Measurements from ENCODE around the gene OR5H2.
"Not testable (repeated sequence)": the region's sequence is repeated elsewhere in the genome, so short reads cannot be mapped to it uniquely, and the experiment has no call there.

Gene OR5H2

DNA sequence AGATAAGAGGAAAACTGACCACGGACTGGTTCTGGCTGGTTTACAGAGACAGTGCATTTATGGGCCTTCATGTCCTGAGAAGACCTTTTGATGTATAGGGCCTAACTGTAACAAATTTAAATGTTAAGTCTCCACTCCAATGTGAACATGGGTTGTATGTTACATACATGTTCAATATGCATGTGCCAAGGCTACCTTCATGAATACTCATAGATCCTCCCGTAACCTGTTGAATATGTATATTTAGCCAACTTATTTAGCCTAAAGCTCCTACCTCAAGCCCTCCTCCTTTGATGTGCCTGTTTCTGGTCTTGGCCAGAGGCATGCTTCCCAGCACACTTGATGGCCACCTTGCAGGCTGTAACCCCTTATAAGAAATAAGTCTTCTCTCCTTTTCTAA lies at the start of gene OR5H2:
Gene OR5H2 (plus strand): TSS at position 301 of the 400 bp plus-strand sequence. CDS start 398 bp downstream, outside the sequence.
- no peak for DNase-seq (ENCODE audit: low spot score)

DNA sequence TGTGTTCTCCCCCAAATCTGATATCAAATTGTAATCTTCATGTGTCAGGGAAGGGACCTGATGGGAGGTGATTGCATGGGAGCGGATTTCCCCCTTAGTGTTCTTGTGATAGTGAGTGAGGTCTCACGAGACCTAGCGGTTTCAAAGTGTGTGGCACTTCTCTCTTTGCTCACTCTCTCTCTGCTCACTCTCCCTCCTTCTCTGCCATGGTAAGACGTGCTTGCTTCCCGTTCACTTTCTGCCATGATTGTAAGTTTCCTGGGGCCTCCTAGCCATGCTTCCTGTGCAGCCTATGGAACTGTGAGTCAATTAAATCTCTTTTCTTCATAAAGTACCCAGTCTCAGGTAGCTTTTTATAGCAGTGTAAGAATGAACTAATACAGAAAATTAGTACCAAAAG lies 48.8 kb upstream of the OR5H2 start:
- no peak for DNase-seq (ENCODE audit: low spot score)

DNA sequence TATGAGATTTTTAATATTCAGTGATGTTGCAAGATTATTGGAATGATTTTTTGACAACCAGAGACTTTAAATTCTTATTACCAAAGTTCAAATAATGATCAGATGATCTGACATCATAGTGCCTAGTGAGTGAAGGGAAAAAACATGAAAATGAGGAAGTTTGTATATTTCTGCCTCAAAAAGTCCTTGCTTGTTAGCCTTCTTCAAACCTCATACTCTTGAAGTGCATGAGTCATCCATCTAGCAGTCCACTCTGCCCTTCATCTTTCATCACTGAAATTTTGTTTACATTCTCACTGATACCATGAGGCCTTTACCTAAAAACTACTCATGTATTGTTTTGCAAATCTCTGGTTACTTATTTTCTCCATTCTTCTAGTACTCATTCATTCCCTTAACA lies 42.2 kb upstream of the OR5H2 start:
- DNase-seq (ENCODE audit: low spot score) = no peak

DNA sequence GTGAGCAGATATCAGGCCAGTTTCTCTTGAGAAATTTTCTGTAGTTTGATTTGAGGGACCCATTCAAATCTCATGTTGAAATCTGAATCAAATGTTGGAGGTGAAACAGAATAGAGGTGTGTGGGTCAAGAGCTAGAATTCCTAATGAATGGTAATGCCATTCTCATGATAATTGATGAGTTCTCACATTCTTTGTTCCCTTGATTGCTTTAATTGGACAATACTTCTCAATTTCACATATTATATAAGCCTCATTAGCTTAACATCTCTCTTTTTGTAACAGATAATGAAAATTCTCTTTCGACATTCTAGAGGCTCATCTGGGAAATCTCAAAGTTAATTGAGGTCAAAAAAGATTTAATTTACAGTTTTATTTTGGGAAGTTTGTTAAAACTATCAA lies 40.1 kb upstream of the OR5H2 start:
- no peak for DNase-seq (ENCODE audit: low spot score)

DNA sequence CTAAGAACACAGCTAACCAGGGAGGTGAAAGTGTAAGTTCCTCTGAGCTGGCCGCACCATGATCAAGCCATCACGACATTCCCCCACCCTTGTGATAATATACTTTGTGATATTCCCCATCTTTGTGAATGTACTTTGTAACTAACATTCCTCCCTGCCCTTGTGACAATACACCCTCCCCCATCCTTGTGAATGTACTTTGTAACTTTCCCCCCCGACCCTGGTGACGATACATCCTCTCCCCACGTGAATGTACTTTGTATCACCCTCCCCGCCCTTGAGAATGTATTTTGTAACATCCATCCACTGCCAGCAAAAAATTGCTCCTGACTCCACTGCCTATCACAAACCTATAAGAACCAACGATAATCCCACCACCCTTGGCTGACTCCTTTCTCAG lies 38.5 kb upstream of the OR5H2 start:
- no peak for DNase-seq (ENCODE audit: low spot score)

DNA sequence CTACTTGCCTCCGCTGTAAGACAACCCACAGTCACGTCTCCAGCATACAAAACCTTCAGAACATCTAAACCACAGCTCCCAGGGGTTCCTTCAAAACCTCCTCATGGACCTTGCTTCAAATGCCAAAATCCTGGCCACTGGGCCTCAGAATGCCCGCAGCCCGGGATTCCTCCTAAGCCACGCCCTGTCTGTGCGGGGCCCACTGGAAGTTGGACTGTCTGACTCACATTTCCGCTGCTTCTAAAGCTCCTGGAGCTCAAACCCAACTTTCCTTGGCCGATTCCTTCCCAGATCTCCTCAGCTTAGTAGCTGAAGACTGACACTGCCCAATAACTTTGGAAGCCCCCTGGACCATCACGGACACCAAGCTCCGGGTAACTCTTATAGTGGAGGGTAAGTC lies 36.2 kb upstream of the OR5H2 start:
- DNase-seq (ENCODE audit: low spot score) = no peak

DNA sequence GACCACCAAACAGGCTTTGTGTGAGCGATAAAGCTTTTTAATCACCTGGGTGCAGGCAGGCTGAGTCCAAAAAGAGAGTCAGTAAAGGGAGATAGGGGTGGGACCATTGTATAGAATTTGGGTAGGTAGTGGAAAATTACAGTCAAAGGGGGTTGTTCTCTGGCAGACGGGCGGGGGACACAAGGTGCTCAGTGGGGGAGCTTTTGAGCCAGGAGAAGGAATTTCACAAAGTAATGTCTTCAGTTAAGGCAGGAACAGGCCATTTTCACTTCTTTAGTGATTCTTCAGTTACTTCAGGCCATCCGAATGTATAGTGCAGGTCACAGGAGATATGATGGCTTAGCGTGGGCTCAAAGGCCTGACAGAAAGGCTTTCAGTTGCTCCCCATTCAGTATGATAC lies 26.3 kb upstream of the OR5H2 start:
- not testable (repeated sequence) for DNase-seq (ENCODE audit: low spot score)

DNA sequence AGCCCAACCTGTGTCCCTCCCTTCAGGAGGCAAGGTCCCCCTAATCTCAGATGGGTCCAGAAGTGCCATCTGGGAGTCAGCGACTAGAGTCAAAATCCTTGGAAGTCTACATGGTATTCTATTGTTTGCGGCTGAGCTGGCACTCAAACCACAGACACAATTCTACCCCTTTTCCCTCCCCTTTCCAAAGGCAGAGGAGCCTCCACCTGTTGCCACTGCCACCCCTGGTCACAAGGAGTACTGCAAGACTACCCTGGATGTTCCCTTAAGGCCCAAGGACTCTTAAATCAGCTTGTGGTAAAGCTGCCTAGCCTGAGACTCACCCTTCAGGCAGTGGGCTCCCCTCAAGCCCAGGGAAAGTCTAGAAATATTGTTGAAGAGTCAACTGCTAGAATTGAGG lies 22.6 kb upstream of the OR5H2 start:
- no peak for DNase-seq (ENCODE audit: low spot score)

DNA sequence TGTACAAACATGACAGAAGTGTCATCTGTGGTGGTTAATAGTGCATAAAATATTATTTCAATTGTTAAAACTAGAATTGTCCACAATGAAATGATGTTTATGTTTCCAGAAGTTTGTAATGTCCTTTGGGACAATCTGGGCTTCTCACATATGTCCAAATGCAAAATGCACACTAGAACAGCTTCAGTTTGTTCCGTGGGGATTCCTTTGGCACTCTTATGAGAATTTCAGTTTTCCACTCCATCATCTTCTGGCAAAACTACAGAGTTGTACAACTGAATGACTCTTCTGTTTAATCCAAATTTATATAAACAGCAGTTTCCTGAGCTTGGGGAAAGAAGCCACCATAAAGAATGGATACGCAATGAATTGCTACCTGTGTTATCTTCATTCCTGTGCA lies 20.3 kb upstream of the OR5H2 start:
- no peak for DNase-seq (ENCODE audit: low spot score)

DNA sequence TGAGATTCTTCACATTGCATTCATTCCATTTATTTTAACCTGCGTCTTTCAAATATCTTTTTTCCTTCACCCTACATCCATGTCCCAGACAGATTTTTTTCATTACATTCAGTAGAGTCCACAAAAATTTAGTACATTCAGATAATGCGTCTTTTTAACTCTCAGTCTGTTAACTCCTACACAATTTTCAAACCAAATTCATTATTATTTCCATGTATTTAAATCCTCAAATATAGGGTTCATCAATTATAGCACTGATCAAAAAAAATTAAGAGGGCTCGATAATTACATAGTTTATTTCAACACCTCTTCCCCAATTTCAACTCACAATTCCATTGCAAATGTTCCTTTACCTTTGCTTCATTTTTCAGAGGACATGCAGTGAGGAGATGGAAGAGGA lies 18.4 kb upstream of the OR5H2 start, which contains the start of gene OR5H6:
Gene OR5H6 (plus strand): TSS at position 301 of the 400 bp plus-strand sequence. CDS start 89 bp downstream, at position 390.
- DNase-seq (ENCODE audit: low spot score) = no peak

DNA sequence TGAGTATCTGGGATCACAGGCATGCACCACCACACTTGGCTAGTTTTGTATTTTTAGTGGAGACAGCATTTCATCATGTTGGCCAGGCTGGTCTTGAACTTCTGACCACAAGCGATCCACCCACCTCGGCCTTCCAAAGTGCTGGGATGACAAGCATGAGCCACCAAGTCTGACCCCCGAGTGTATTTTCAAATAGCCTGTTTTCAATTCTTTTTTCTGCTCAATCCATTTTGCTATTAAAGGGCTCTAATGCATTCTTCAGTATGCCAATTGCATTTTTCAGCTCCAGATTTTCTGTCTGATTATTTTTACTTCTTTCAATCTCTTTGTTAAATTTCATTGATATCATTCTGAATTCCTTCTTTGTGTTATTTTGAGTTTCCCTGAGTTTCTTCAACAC lies 12.5 kb upstream of the OR5H2 start:
- DNase-seq (ENCODE audit: low spot score) = no peak

DNA sequence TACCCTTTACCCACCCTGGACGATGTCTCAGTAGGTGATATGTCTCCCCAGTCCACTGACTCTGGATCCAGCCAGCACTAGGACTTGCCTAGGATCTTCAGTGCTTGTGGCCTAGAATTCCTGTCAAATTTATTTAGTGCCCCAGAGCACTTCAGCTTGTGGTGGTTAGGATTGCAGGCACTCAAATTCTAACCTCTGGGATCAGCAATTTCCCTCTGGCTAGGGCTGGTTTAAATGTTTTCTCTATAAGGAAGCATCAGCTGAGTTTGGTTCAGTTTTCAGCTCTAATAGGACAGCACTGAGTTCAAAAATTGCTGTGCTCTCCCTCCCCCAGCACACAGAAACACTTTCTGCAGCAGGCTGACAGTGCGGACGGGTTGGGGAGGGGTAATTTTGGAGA lies 10.2 kb upstream of the OR5H2 start:
- no peak for DNase-seq (ENCODE audit: low spot score)

DNA sequence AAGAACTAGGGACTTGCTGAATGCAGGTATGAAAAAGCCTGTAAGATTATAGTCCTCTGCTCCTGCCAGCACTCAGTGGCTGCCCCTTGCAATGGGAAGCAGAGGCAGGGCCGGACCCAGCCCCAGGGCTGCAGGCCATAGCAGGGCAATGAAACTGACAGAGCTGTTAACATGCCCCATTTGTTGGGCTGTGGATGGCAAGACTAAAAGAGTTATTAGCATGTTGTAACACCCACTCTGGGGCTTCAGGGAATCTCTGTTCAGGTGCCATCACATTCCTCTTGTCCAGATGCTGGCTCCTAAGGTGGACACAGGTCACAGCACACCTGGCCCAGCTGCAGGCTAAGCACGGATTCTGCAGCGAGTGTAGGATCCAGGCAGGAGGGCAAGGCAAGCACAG lies 7.4 kb upstream of the OR5H2 start:
- DNase-seq (ENCODE audit: low spot score) = no peak

DNA sequence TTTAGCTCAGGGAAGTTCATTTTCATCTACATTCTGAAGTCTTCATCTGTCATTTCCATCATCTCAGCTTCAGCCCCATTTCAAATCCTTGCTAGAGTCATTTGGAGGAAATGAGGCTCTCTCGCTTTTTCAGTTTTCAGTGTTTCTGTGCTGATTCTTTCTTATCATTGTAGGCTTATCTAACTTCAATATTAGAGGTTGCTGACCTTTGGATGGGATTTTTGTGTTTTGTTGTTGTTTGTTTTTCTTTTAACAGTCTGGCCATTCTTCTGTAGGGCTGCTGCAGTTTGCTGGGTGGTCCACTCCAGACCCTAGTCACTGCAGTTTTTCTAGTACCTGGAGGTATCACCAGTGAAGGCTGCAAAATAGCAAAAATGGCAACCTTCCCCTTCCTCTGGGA lies 8.6 kb downstream of the OR5H2 start:
- DNase-seq (ENCODE audit: low spot score) = no peak

DNA sequence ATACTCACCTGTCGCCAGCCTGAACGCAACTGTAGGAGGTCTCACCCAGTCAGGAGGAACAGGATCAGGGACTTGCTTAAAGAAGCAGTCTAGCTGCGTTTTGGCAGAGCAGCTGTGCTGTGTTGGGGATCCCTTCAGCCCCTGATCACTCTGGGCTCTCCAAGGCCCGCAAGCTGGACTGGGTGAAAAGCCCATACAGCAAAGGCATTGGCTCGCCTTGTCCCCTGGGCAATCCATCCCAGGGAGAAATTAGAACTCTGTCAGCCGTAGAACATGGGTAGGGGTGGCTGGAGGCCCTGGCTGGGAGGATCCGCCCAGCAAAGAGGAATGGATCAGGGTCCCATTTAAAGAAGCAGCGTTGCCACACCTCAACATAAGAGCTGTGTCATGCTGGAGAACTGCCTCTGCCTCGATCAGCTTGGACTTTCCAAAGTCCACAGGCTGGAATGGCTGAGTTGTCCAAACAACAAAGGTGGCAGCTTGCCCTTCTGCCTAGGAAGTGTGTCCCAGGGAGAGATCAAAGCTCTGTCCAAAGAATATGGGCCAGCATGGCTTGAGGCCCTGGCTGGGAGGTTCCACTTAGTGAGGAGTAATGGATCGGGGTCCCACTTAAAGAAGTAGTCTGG lies 9.1 kb downstream of the OR5H2 start:
- DNase-seq (ENCODE audit: low spot score) = no peak

DNA sequence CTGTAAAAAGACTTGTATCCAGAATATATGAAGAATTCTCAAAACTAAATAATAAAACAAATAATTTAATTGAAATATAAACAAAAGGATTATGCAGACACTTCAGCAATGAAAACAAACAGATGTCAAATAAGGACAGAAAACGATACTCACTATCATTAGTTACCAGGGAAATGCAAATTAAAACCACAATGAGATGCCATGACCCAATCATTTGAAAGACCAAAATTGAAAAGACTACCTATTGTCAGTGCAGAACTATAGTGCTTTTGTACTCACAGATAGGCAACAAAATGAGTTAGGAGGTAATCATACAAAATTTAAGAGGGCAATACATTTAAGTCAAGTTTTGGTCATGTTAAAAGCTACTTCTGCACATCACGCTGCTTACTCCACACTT lies 39.8 kb downstream of the OR5H2 start:
- no peak for DNase-seq (ENCODE audit: low spot score)

DNA sequence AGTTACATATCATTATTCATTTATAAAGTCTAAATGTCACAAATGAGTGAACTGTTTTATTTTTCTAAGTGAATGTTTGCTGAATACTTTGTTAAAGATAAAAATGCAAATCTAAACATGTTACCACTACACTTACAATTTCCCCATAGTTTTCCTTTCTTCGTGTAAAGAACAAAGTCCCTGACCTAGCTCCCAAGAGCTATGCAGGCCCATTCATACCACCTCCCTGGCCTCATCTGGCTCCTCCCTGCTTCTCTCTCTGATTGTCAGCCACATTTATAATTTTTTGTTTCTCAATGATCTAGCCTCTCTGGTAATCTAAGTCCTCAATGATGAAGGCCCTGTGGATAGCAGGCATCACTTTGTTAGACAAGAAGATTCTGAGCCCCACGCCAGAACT lies 40.4 kb downstream of the OR5H2 start:
- no peak for DNase-seq (ENCODE audit: low spot score)

DNA sequence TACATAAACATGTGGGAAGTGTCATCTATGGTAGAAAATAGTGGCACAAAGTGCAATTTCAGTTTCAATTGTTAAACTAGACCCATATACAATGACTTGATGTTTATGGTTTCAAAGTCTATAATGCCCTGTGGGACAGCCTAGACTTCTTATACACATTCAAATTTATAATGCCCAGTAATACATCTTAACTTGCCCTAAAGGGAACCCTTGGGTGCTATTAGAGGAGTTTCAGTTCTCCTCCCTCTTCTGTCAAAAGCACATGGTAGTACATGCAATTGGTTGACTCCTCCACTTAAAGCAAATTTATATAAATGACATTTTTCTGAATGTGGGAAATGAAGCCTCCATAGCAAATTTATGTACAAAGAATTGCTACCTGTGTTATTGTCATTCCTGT lies 41.1 kb downstream of the OR5H2 start:
- DNase-seq (ENCODE audit: low spot score) = no peak

DNA sequence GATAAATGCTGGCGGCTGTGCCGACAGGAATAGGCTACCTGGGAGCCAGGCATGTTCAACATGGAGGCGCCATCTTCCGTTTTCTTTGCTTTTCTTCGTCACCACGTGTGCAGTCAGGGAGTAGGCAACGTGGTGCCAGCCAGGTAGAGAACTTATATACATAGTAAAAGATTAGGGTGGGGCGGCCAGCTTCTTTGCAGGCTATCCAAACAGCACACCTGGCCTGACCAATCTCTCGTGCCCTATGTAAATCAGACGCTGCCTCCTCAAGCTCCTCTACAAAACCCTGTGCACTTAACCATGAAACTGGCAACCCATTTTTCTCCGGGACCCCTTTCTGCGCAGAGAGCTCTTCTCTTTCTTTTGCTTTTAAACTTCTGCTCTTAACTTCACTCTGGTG lies 42.8 kb downstream of the OR5H2 start:
- DNase-seq (ENCODE audit: low spot score) = no peak

DNA sequence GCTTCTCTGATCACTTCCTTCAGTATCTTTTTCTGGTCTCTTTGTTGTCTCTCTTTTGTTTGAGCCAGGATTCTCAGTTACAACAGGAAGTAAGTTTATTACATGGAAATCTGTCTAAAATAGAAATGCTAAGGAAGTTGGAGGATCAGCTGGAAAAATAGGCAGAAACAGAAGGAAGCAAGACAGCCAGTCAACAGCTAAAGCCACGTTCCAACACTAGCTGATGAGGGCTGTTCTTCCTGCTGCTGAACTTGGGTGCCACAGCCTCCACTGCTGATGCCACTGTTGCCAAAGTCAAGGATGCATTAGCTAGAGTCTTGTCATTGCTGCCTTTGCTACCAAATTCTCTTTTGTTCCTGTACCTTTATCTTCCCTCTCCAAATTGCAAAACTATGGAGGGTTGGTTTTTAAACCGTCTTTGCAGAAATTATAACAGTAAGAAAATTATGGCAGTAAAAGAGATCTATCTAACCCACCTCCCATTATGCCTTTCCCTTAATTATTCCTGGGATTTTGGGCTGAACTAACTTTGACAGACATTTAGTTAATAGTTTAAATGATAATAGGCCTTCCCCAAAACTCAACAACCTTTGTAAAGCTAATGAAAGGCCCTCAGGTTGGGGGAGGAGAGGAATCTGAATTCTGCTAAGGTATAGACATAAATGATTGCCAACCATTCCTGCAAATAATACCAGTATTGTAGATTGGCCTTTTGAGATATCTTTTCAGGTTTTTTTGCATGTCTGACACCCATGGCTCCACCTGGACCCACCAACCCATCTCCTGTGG lies 44.0 kb downstream of the OR5H2 start:
- no peak for DNase-seq (ENCODE audit: low spot score)

DNA sequence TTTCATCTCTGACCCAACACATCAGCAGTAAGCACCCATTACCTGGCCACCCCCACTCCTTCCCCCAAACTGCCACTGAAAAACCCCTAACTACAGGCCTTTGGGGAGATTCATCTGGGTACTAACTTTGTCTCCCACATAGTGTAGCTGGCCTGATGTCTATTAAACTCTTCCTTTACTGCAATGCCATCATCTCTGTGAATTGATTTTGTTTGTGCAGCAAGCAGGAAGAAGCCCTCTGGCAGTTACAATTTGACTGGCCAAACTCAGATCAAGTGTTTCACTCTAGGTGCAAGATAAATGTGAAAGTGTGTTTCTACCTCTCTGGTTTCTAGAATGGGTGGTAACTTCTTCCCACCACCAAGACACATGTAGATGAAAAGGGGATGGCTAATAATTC lies 44.6 kb downstream of the OR5H2 start:
- no peak for DNase-seq (ENCODE audit: low spot score)

DNA sequence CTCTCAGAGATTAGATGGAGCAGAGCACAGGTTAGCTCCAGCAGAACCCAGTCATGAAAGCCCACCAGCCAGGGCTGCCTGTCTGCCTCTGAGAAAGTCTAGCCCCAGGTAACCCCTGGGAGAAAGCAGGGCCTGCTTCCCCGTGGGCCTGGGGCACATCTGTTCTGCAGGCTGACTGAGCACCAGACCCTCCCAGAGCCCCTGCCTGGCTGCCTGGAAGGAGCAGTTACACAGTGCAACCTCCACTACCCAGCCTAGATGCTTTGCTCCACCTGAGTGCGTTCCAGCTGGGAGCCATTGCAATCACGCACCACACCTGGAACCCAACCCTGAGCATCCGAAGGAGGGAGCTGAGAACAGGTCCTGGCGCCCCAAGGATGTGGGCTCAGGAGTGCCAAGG lies 46.6 kb downstream of the OR5H2 start:
- DNase-seq (ENCODE audit: low spot score) = no peak

DNA sequence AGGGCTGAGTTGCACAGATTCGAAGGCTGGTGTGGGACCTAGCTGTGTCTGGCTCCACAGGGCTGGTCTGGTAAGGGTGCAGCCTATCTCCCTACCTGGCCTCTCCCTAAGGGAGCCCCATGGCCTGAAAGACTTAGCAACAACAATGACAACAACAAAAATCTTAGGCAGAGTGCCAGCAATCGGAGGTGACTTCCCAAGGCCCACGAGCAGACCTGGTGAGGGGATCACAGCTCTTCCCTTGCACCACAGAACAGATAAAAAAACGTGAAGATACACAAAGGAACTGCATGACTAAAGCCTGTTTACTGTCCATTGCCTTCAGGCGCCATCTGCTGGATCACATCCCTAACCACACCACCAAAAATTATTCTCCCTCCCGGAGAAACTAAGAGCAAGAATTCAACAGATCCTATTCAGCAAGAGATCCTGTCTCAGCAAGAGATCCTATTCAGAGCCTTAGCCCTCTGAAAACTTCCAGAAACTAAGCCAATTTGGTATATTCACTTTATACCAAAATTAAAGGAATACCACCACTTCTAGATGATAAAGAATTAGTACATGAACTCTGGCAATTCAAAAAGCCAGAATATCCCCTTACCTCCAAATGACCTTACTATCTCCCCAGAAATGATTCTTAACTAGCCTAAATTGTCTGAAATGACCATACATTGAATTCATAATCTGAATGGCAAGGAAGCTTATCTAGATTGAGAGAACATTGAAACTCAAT lies 47.3 kb downstream of the OR5H2 start:
- DNase-seq (ENCODE audit: low spot score) = peak; percentile 70
